H1 (cell line): ENCODE measurements around the gene SIX3. TPM values are rescaled to one million over a fixed set of nuclear protein-coding genes. Genes with fewer than 3 reads are reported as not detected.
A peak's percentile ranks its signal among the peaks of the same experiment; 100 is the strongest.

ENCODE experiments used
- CTCF ChIA-PET: fragments of 300-600 bp; sonication (Branson Sonifier 250); formaldehyde crosslinking; loops from one replicate; lab custom pipeline; 2021; ENCODE audit not compliant: partially characterized antibody; lab: Charles Lee
- POLR2A ChIA-PET: fragments of 300-600 bp; sonication (Branson Sonifier 250); formaldehyde crosslinking; loops from one replicate; lab custom pipeline; 2021; ENCODE audit warnings: inconsistent platforms; ENCODE audit not compliant: partially characterized antibody; lab: Charles Lee
- DNase-seq, 2 experiments: peaks; one replicate each; pipeline versions ENCODE4 v3.0.0 to v3.0.0-alpha.2; 2010 to 2022; ENCODE audit warnings: low spot score in 2 of 2, low read depth in 1 of 2, mixed read lengths in 1 of 2
- FAIRE-seq: peaks from 2 replicates; lab custom pipeline; 2011; peaks lifted over from hg19 to GRCh38; lab: Jason Lieb, UNC
- H2AFZ ChIP-seq: 2 replicates; pipeline ENCODE4 v1.8.1; 2012; ENCODE audit warnings: low read length, inconsistent platforms
- H2AK5ac ChIP-seq: 2 replicates; pipeline ENCODE4 v1.6.1; 2013; ENCODE audit warnings: low read depth, low read length
- H2BK120ac ChIP-seq: replicated peaks from 2 replicates; pipeline ENCODE3; 2013; ENCODE audit warnings: low read depth, low read length, inconsistent platforms
- H2BK12ac ChIP-seq: 2 replicates; pipeline ENCODE4 v1.6.1; 2013; ENCODE audit warnings: low read depth, low read length
- H2BK15ac ChIP-seq: 2 replicates; pipeline ENCODE4 v1.6.1; 2013; ENCODE audit warnings: low read length
- H2BK20ac ChIP-seq: 2 replicates; pipeline ENCODE4 v1.6.1; 2013; ENCODE audit warnings: low read length
- H2BK5ac ChIP-seq: 2 replicates; pipeline ENCODE4 v1.6.1; 2013; ENCODE audit warnings: low read depth, low read length
- H3K14ac ChIP-seq: 2 replicates; pipeline ENCODE4 v1.6.1; 2013; ENCODE audit warnings: inconsistent platforms; ENCODE audit not compliant: insufficient read length
- H3K18ac ChIP-seq: 2 replicates; pipeline ENCODE4 v1.6.1; 2013; ENCODE audit warnings: low read length; ENCODE audit errors: extremely low read depth
- H3K23ac ChIP-seq: 2 replicates; pipeline ENCODE4 v1.6.1; 2013; ENCODE audit warnings: inconsistent platforms; ENCODE audit not compliant: insufficient read length
- H3K23me2 ChIP-seq: 2 replicates; pipeline ENCODE4 v1.6.1; 2013; ENCODE audit warnings: low read depth, low read length
- H3K27ac ChIP-seq: 2 replicates; pipeline ENCODE4 v1.6.1; 2011; ENCODE audit warnings: low read depth, low read length, inconsistent platforms
- H3K27me3 ChIP-seq, 4 experiments: replicated peaks in 1 of 4; 1 replicate in 1 of 4; 2 replicates in 3 of 4; pipeline versions ENCODE4 v1.6.1 to v1.8.1; 2011 to 2013; ENCODE audit warnings: low read length in 3 of 4, mild to moderate bottlenecking in 3 of 4, inconsistent platforms in 2 of 4, mixed read lengths in 2 of 4, moderate library complexity in 1 of 4; ENCODE audit not compliant: control insufficient read depth in 3 of 4, insufficient read depth in 3 of 4; ENCODE audit errors: extremely low read depth in 1 of 4
- H3K36me3 ChIP-seq, 4 experiments: 2 replicates each; pipeline versions ENCODE4 v1.6.1 to v1.8.1; 2011 to 2013; ENCODE audit warnings: mild to moderate bottlenecking in 4 of 4, low read length in 3 of 4, moderate library complexity in 2 of 4, control low read depth in 1 of 4, inconsistent platforms in 1 of 4; ENCODE audit not compliant: insufficient read depth in 4 of 4, control insufficient read depth in 2 of 4
- H3K4ac ChIP-seq: replicated peaks from 2 replicates; pipeline ENCODE3; 2013; ENCODE audit warnings: low read length, low read depth, mixed read lengths, inconsistent platforms; ENCODE audit not compliant: insufficient read length
- H3K4me1 ChIP-seq, 4 experiments: replicated peaks in 1 of 4; 1 replicate in 1 of 4; 2 replicates in 3 of 4; pipeline versions ENCODE4 v1.6.1 to v1.8.1; 2011 to 2013; ENCODE audit warnings: low read length in 3 of 4, inconsistent platforms in 2 of 4, mixed read lengths in 1 of 4; ENCODE audit not compliant: insufficient read depth in 4 of 4, control insufficient read depth in 3 of 4
- H3K4me2 ChIP-seq, 2 experiments: 2 replicates each; pipeline versions ENCODE4 v1.6.1 to v1.8.1; 2011 to 2013; ENCODE audit warnings: low read depth in 2 of 2, low read length in 2 of 2, control low read depth in 1 of 2, inconsistent platforms in 1 of 2, mild to moderate bottlenecking in 1 of 2; ENCODE audit not compliant: insufficient read depth in 1 of 2
- H3K4me3 ChIP-seq, 4 experiments: fragments of 200-600, 300-600 bp in 1 of 4; sonication (generic), shearing (Covaris generic), sonication (Bioruptor Twin) in 1 of 4; 2 replicates each; pipeline versions ENCODE4 v1.5.1 to v1.8.1; 2011 to 2016; ENCODE audit warnings: low read length in 4 of 4, low read depth in 3 of 4, control low read depth in 2 of 4, inconsistent platforms in 2 of 4, mild to moderate bottlenecking in 2 of 4, mixed read lengths in 1 of 4, moderate library complexity in 1 of 4; ENCODE audit not compliant: insufficient read depth in 2 of 4; ENCODE audit errors: extremely low read depth in 1 of 4
- H3K56ac ChIP-seq: replicated peaks from 2 replicates; pipeline ENCODE3; 2013; ENCODE audit warnings: low read depth, mild to moderate bottlenecking, mixed read lengths, low read length, inconsistent platforms; ENCODE audit not compliant: insufficient read length
- H3K79me1 ChIP-seq: 2 replicates; pipeline ENCODE4 v1.6.1; 2013; ENCODE audit warnings: low read depth, low read length, control low read depth
- H3K79me2 ChIP-seq, 2 experiments: 2 replicates each; pipeline versions ENCODE4 v1.6.1 to v1.8.1; 2012 to 2013; ENCODE audit warnings: low read length in 2 of 2, mild to moderate bottlenecking in 2 of 2, inconsistent platforms in 1 of 2; ENCODE audit not compliant: insufficient read depth in 2 of 2, control insufficient read depth in 1 of 2
- H3K9ac ChIP-seq, 4 experiments: replicated peaks in 1 of 4; 1 replicate in 1 of 4; 2 replicates in 3 of 4; pipeline versions ENCODE4 v1.6.1 to v1.8.1; 2011 to 2013; ENCODE audit warnings: low read depth in 3 of 4, low read length in 3 of 4, control low read depth in 2 of 4, mild to moderate bottlenecking in 2 of 4, moderate library complexity in 2 of 4, inconsistent platforms in 1 of 4; ENCODE audit errors: extremely low read depth in 1 of 4
- H3K9me3 ChIP-seq, 2 experiments: 2 replicates each; pipeline versions ENCODE4 v1.6.1 to v1.8.1; 2012 to 2013; ENCODE audit warnings: mild to moderate bottlenecking in 2 of 2, moderate library complexity in 2 of 2, control low read depth in 1 of 2, inconsistent platforms in 1 of 2, low read depth in 1 of 2, low read length in 1 of 2, mixed read lengths in 1 of 2; ENCODE audit not compliant: insufficient read depth in 2 of 2
- H4K20me1 ChIP-seq, 2 experiments: replicated peaks in 1 of 2; 2 replicates each; pipeline versions ENCODE3 to v1.8.1; 2011 to 2013; ENCODE audit warnings: inconsistent platforms in 2 of 2, low read length in 2 of 2, mild to moderate bottlenecking in 1 of 2; ENCODE audit not compliant: insufficient read depth in 2 of 2, control insufficient read depth in 1 of 2
- H4K5ac ChIP-seq: 2 replicates; pipeline ENCODE4 v1.6.1; 2013; ENCODE audit warnings: low read length, low read depth, mixed read lengths, inconsistent platforms; ENCODE audit not compliant: insufficient read length
- H4K8ac ChIP-seq: 2 replicates; pipeline ENCODE4 v1.8.0; 2013; ENCODE audit warnings: mild to moderate bottlenecking, moderate library complexity, low read length, inconsistent platforms; ENCODE audit not compliant: insufficient read depth; ENCODE audit errors: extremely low read depth
- H4K91ac ChIP-seq: replicated peaks from 2 replicates; pipeline ENCODE3; 2013; ENCODE audit warnings: low read length, mixed read lengths, inconsistent platforms; ENCODE audit not compliant: insufficient read length
- ASH2L ChIP-seq: fragments of 200-600, 300-600 bp; sonication (generic); IDR thresholded peaks from one replicate; pipeline ENCODE4 v1.7.1; 2017; ENCODE audit warnings: low read length
- HDAC6 ChIP-seq: IDR thresholded peaks from one replicate; pipeline ENCODE4 v1.7.1; 2012; ENCODE audit warnings: low read depth, mild to moderate bottlenecking, inconsistent platforms, low read length, moderate library complexity
- JUND ChIP-seq: IDR thresholded peaks from 2 replicates; pipeline ENCODE4 v1.6.1; 2011; ENCODE audit warnings: mild to moderate bottlenecking, improper control_type of control experiment, low read length
- MAFK ChIP-seq: IDR thresholded peaks from 2 replicates; pipeline ENCODE4 v1.6.1; 2012; ENCODE audit warnings: low read depth, mild to moderate bottlenecking, improper control_type of control experiment, low read length
- PHF8 ChIP-seq: fragments of 200-600 bp; sonication (generic); conservative IDR thresholded peaks from 2 replicates; pipeline ENCODE4 v1.7.1; 2012; ENCODE audit warnings: low read depth, mild to moderate bottlenecking, inconsistent platforms, low read length, moderate library complexity
- POLR2AphosphoS5 ChIP-seq: IDR thresholded peaks from 2 replicates; pipeline ENCODE4 v1.6.1; 2011; ENCODE audit warnings: low read depth, low read length
- SAP30 ChIP-seq: fragments of 300-600 bp; sonication (generic); IDR thresholded peaks from 2 replicates; pipeline ENCODE4 v1.7.1; 2012; ENCODE audit warnings: low read length, moderate library complexity, mild to moderate bottlenecking, inconsistent platforms; ENCODE audit not compliant: insufficient read depth, insufficient replicate concordance
- SP4 ChIP-seq: IDR thresholded peaks from 2 replicates; pipeline ENCODE4 v1.6.1; 2012; ENCODE audit warnings: low read length, inconsistent platforms
- SRF ChIP-seq: IDR thresholded peaks from 2 replicates; pipeline ENCODE4 v1.6.1; 2011; ENCODE audit warnings: mild to moderate bottlenecking, low read depth, low read length, moderate library complexity
- TCF12 ChIP-seq: IDR thresholded peaks from 2 replicates; pipeline ENCODE4 v1.6.1; 2011; ENCODE audit warnings: low read depth, mild to moderate bottlenecking, low read length
- WGBS, 2 experiments: shearing (Covaris generic) in 1 of 2; methylation state at CpG; one replicate each; pipeline versions ENCODE4 v1.1.6 to v1.1.7; 2013 to 2015; ENCODE audit warnings: low lambda C conversion rate in 2 of 2, mixed read lengths in 2 of 2, inconsistent platforms in 1 of 2, low coverage in 1 of 2, missing lambda C conversion rate in 1 of 2; ENCODE audit not compliant: insufficient replicate concordance in 2 of 2, insufficient coverage in 1 of 2, insufficient read length in 1 of 2; ENCODE audit errors: extremely low coverage in 1 of 2, missing lambda C conversion rate in 1 of 2; 5-methylcytosine and 5-hydroxymethylcytosine counted together
- polyA plus RNA-seq, 7 experiments: library from polyadenylated mRNA; depleted of rRNA in 3 of 7; stranded (reverse) in 5 of 7; unstranded in 2 of 7; fragments of >200 nt in 5 of 7; fragments of 200-250 nt in 2 of 7; gene quantifications; 1 replicate in 5 of 7; 2 replicates in 1 of 7; 4 replicates in 1 of 7; pipeline versions ENCODE4 v1.2.1 to v1.2.3, GENCODE V29; 2011 to 2013; ENCODE audit warnings: missing spikeins in 2 of 7, mixed read lengths in 2 of 7
- total RNA-seq: library from RNA; stranded (reverse); fragmentation: NEBNext Ultra II Directional; extraction: Animal tissue kit (Norgen Biotek cat#: 25700); gene quantifications from 2 replicates; pipeline ENCODE4 v1.2.1, GENCODE V29; 2021
- TF ChIP-seq, protein P1 (sequence below): IDR thresholded peaks from 2 replicates; pipeline ENCODE4 v1.6.1; 2012; ENCODE audit warnings: inconsistent platforms

The SIX3 gene
- total and polyA plus RNA-seq, 2 of the 8 experiments (the other 6 are each of a cell fraction or from before 2014, with no cell fraction given): 0.02 to 0.19 TPM

GRCh38 chr2:44932564-44933392, 8.7 kb upstream of the SIX3 start:
- WGBS, 2 experiments: 3% methylated on average over 43 of the region's 45 CpGs; no CpG with 5 or more reads in 1 of the 2 experiments
- H4K91ac ChIP-seq: no peak overlapping the region
- H3K18ac ChIP-seq: peak overlapping the region; percentile 24; the same call in 1 of the 2 replicates
- H3K79me2 ChIP-seq: no peaks in the 10 kb centered on the region
- H2BK120ac ChIP-seq: no peak overlapping the region
- no peak overlapping the region for H3K27ac ChIP-seq
- no peaks in the 10 kb centered on the region; a peak in 1 of 4 replicates for H3K9me3 ChIP-seq
- H2BK20ac ChIP-seq: peak overlapping the region; percentile 87; the same call in 1 of the 2 replicates
- H3K23me2 ChIP-seq: peaks cover 29% of the 10 kb centered on the region; the same call in 1 of the 2 replicates
- H3K27me3 ChIP-seq: peaks cover 87 to 99% (median 97%) of the 10 kb centered on the region in 4 experiments; a peak in 6 of 7 replicates
- H3K4ac ChIP-seq: no peak overlapping the region
- CTCF ChIA-PET: interaction anchor here (0.6 to 2.0 kb wide), 5 partner anchors 10 to 470 kb away, joined by 3 to 6 read pairs (median 4); no protein-coding TSS in a partner anchor
- H2AFZ ChIP-seq: no peak overlapping the region; the same call in 1 of the 2 replicates
- no peak overlapping the region; a peak in 2 of 7 replicates for H3K9ac ChIP-seq
- H4K5ac ChIP-seq: no peak overlapping the region
- peak in 1 of 2 experiments; percentile 83 for DNase-seq
- no peak overlapping the region for H3K23ac ChIP-seq
- H3K4me2 ChIP-seq: peak overlapping the region; percentile 78 to 93
- H4K20me1 ChIP-seq: peaks cover 3 to 9% of the 10 kb centered on the region in 2 experiments
- POLR2A ChIA-PET: interaction anchor here (1.0 to 2.0 kb wide), 5 partner anchors 8 to 143 kb away, joined by 3 to 9 read pairs (median 5); no protein-coding TSS in a partner anchor
- no peak overlapping the region for H2BK5ac ChIP-seq
- no peak overlapping the region; the same call in 1 of the 2 replicates for H4K8ac ChIP-seq
- peak overlapping the region; percentile 45 to 65 (median 55); a peak in 7 of 8 replicates for H3K4me3 ChIP-seq
- no peaks in the 10 kb centered on the region for H3K79me1 ChIP-seq
- H2BK15ac ChIP-seq: no peak overlapping the region; the same call in 1 of the 2 replicates
- peak overlapping the region; percentile 97 for H2BK12ac ChIP-seq
- peaks cover 14 to 52% (median 34%) of the 10 kb centered on the region in 4 experiments for H3K4me1 ChIP-seq
- no peaks in the 10 kb centered on the region; a peak in 1 of 8 replicates for H3K36me3 ChIP-seq
- no peak overlapping the region for H3K56ac ChIP-seq
- FAIRE-seq: no peak
- no peak overlapping the region for H3K14ac ChIP-seq
- peak overlapping the region; percentile 32; the same call in 1 of the 2 replicates for H2AK5ac ChIP-seq
- TF ChIP-seq PHF8 (no peak), JUND (no peak), POLR2AphosphoS5 (no peak), ASH2L (peak; percentile 22), SRF (no peak), MAFK (no peak), SAP30 (no peak), SP4 (no peak), TCF12 (no peak), HDAC6 (no peak)
- TF ChIP-seq, protein P1, sequence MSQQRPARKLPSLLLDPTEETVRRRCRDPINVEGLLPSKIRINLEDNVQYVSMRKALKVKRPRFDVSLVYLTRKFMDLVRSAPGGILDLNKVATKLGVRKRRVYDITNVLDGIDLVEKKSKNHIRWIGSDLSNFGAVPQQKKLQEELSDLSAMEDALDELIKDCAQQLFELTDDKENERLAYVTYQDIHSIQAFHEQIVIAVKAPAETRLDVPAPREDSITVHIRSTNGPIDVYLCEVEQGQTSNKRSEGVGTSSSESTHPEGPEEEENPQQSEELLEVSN: peak; percentile 84
